Upper lobe of right lung (tissue), 1 donor: ENCODE results near the gene DNAJC30. TPM values are rescaled to one million over a fixed set of nuclear protein-coding genes. Genes with fewer than 3 reads are reported as not detected.
"Not testable (repeated sequence)": the region's sequence is repeated elsewhere in the genome, so short reads cannot be mapped to it uniquely, and the experiment has no call there.

Experiments used
- ATAC-seq: fragments of 200-7000 bp; cut with Tn5 transposase; one replicate; pipeline ENCODE4 v1.9.1; 2020; ENCODE audit warnings: mild to moderate bottlenecking, moderate library complexity
- DNase-seq: peaks from one replicate; pipeline ENCODE4 v3.0.0-alpha.2; 2020
- H3K27ac ChIP-seq: fragments of 200-600 bp; one replicate; pipeline ENCODE4 v1.8.0; 2022
- H3K27me3 ChIP-seq: fragments of 200-600 bp; one replicate; pipeline ENCODE4 v1.8.0; 2022; ENCODE audit warnings: mild to moderate bottlenecking
- H3K36me3 ChIP-seq: fragments of 200-600 bp; one replicate; pipeline ENCODE4 v1.8.0; 2022
- H3K4me1 ChIP-seq: fragments of 200-600 bp; one replicate; pipeline ENCODE4 v1.8.0; 2022
- H3K4me3 ChIP-seq: fragments of 200-600 bp; one replicate; pipeline ENCODE4 v1.8.0; 2022; ENCODE audit warnings: mild to moderate bottlenecking
- H3K9me3 ChIP-seq: fragments of 200-600 bp; one replicate; pipeline ENCODE4 v1.8.0; 2022
- intact Hi-C: fragments of 100-400 bp; cut with DNase I; formaldehyde crosslinking; loops from one replicate; pipeline ENCODE4 v1.11.0; 2022
- total RNA-seq: library from RNA; stranded (reverse); fragmentation: NEBNext Ultra II Directional; extraction: Animal tissue kit (Norgen Biotek cat#: 25700); gene quantifications from one replicate; pipeline ENCODE4 v1.2.1, GENCODE V29; 2021
- TF ChIP-seq, protein P1 (sequence below): fragments of 200-600 bp; IDR thresholded peaks from one replicate; pipeline ENCODE4 v1.8.0; 2022; ENCODE audit warnings: antibody characterized with exemption
- donor health status: DM: no; HTN: yes; CAD: no; lungs with severe emphysema.

The DNAJC30 gene
- total RNA-seq, 1 donor from 2014 or later, result 10.2 TPM

DNA sequence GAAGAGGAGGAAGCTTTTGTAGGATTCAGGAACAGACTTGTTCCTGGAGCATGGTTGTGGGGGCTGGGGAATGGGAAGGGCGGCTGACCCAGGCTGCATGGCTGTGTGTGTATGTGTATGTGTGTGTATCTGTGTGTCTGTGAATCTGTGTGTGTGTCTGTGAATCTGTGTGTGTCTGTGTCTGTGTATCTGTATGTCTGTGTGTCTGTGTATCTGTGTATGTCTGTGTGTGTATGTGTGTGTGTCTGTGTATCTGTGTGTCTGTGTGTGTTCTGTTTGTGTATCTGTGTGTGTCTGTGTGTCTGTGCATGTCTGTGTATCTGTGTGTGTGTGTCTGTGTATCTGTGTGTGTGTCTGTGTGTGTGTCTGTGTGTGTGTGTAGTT lies 42.8 kb upstream of the DNAJC30 start:
- H3K9me3 ChIP-seq, result no peaks in the 10 kb centered on the region
- intact Hi-C loops, result loop anchor here (5.0 kb wide), 1 partner anchor 119 kb away; no protein-coding TSS in a partner anchor
- TF ChIP-seq, protein P1, sequence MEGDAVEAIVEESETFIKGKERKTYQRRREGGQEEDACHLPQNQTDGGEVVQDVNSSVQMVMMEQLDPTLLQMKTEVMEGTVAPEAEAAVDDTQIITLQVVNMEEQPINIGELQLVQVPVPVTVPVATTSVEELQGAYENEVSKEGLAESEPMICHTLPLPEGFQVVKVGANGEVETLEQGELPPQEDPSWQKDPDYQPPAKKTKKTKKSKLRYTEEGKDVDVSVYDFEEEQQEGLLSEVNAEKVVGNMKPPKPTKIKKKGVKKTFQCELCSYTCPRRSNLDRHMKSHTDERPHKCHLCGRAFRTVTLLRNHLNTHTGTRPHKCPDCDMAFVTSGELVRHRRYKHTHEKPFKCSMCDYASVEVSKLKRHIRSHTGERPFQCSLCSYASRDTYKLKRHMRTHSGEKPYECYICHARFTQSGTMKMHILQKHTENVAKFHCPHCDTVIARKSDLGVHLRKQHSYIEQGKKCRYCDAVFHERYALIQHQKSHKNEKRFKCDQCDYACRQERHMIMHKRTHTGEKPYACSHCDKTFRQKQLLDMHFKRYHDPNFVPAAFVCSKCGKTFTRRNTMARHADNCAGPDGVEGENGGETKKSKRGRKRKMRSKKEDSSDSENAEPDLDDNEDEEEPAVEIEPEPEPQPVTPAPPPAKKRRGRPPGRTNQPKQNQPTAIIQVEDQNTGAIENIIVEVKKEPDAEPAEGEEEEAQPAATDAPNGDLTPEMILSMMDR, result peak; percentile 4
- H3K4me3 ChIP-seq, result no peak overlapping the region
- no peak for DNase-seq
- peaks cover 7% of the 10 kb centered on the region for H3K27me3 ChIP-seq
- no peaks in the 10 kb centered on the region for H3K4me1 ChIP-seq
- no peaks in the 10 kb centered on the region for H3K36me3 ChIP-seq
- no peak overlapping the region for H3K27ac ChIP-seq
- ATAC-seq, result peak; percentile 20

DNA sequence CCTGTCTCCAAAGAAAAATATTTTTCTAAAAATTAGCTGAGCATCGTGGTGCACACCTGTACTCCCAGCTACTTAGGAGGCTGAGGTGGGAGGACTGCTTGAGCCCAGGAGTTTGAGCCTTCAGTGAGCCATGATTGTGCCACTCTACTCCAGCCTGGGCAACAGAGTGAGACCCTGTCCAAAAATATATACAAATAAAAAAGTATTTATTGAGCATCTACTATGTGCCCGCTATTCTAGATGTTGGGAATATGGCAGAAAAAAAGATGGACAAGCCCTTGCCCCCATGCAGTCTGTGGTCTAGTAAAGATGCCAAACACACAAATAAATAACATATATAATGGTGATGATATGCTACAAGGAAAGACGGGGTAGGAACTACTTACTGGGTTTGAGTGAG lies 40.6 kb upstream of the DNAJC30 start:
- Histone ChIP-seq H3K4me3 (no peak overlapping the region), H3K9me3 (no peaks in the 10 kb centered on the region), H3K27me3 (peaks cover 7% of the 10 kb centered on the region), H3K27ac (no peak overlapping the region), H3K36me3 (no peaks in the 10 kb centered on the region), H3K4me1 (peaks cover 7% of the 10 kb centered on the region)
- no peak for ATAC-seq
- TF ChIP-seq, protein P1, result no peak
- intact Hi-C loops, result no loop called here
- no peak for DNase-seq

DNA sequence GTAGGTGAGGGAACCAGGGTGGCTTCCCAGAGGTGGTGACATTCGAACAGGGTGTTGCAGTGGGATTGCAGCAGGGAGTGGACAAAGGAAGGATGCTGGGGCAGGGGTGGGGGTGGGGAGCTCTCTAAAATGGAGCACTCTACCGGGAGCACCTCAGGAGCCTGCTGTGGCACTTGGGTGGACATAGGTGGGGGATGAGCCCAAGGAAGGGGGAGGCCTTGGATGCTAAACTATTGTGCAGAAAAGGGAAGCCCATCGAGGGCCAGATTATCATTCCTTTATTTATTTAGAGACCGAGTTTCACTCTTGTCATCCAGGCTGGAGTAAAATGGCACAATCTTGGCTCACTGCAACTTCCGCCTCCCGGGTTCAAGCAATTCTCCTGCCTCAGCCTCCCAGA lies 39.5 kb upstream of the DNAJC30 start:
- H3K27me3 ChIP-seq, result peaks cover 7% of the 10 kb centered on the region
- TF ChIP-seq, protein P1, result no peak
- H3K27ac ChIP-seq, result no peak overlapping the region
- no peaks in the 10 kb centered on the region for H3K36me3 ChIP-seq
- no peak for ATAC-seq
- intact Hi-C loops, result no loop called here
- no peak overlapping the region for H3K4me3 ChIP-seq
- H3K9me3 ChIP-seq, result no peaks in the 10 kb centered on the region
- no peak for DNase-seq
- peaks cover 17% of the 10 kb centered on the region for H3K4me1 ChIP-seq

DNA sequence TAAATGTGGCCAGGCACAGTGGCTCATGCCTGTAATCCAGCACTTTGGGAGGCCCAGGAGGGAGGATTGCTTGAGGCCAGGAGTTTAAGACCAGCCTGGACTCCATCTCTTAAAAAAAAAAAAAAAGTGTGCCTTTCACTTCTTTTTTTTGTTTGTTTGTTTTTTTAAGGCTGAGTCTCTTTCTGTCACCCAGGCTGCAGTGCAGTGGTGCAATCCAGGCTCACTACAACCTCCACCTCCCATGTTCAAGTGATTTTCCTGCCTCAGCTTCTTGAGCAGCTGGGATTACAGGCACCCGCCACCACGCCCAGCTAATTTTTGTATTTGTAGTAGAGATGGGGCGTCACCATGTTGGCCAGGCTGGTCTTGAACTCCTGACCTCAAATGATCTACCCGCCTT lies 38.9 kb upstream of the DNAJC30 start:
- ATAC-seq, intact Hi-C loops: not testable (repeated sequence)

DNA sequence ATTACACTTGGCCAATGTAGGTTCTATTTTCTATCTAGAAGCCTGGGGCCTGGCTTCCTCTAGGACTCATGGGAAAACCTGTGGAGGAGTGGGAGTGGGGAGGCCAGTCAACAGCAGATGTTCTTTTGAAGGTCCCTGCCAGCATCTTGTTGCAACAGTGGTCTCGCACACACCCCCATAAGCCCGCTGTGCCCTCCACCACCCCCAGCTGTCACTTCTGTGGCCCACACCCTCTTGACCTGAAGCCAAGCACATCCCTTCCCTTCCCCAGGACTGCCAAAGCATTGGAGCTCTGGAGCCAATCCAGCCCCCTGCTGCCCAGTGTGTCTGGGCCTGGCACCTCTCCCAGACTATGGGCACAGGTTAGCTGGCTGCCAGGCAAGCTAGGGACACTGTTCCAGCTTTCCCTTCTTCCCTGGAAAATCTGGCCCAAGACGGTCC lies 38.1 kb upstream of the DNAJC30 start:
- no peak for DNase-seq
- peaks cover 2% of the 10 kb centered on the region for H3K27me3 ChIP-seq
- H3K4me3 ChIP-seq, result no peak overlapping the region
- no peaks in the 10 kb centered on the region for H3K9me3 ChIP-seq
- TF ChIP-seq, protein P1, result no peak
- no peak overlapping the region for H3K27ac ChIP-seq
- H3K4me1 ChIP-seq, result peaks cover 24% of the 10 kb centered on the region
- no peaks in the 10 kb centered on the region for H3K36me3 ChIP-seq
- intact Hi-C loops, result no loop called here
- ATAC-seq, result no peak

More for the DNA sequence above, 38.9 kb upstream of the DNAJC30 start:
- H3K4me1 ChIP-seq, result peaks cover 23% of the 10 kb centered on the region
- H3K36me3 ChIP-seq, DNase-seq, H3K27ac ChIP-seq, H3K27me3 ChIP-seq, H3K4me3 ChIP-seq, H3K9me3 ChIP-seq: not testable (repeated sequence)

DNA sequence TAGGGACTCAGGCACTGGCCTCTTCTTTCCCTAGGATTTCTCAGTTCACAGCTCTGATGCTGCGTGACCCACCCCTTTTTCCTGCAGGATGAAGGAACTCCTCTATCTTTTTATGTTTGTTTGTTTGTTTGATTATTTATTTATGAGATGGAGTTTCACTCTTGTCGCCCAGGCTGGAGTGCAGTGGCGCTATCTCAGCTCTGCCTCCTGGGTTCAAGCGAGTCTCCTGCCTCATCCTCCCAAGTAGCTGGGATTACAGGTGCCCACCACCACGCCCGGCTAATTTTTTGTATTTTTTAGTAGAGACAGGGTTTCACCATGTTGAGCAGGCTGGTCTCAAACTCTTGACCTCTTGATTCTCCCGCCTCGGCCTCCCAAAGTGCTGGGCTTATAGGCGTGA lies 37.2 kb upstream of the DNAJC30 start:
- DNase-seq, H3K27ac ChIP-seq, ATAC-seq, intact Hi-C loops, H3K4me3 ChIP-seq, H3K27me3 ChIP-seq, H3K9me3 ChIP-seq, H3K36me3 ChIP-seq: not testable (repeated sequence)
- peaks cover 24% of the 10 kb centered on the region for H3K4me1 ChIP-seq

DNA sequence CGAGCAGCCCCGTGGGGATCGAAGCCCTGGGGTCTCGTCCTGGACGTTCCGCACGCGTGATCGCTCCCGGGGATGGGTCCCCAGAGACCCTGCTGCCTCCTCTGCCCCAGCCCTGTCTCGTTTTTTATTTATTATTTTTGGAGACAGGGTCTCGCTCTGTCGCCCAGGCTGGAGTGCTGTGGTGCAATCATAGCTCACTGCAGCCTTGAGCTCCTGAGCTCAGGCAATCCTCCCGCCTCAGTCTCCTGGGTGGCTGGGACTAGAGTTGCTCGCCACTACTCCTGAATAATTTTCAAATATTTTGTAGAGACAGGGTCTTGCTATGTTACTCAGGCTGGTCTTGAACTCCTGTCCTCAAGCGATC lies 36.5 kb upstream of the DNAJC30 start:
- Histone ChIP-seq H3K36me3 (no peaks in the 10 kb centered on the region), H3K4me1 (peaks cover 24% of the 10 kb centered on the region), H3K27me3 (no peaks in the 10 kb centered on the region), H3K4me3 (peak overlapping the region; percentile 64), H3K27ac (no peak overlapping the region), H3K9me3 (no peaks in the 10 kb centered on the region)
- intact Hi-C loops, result no loop called here
- DNase-seq (no peak), ATAC-seq (peak; percentile 14)
- TF ChIP-seq, protein P1, result no peak
